NCI-H345 treated with DMSO at 0.1 percent for 48 hours (cell line): ENCODE data around the gene CELF4.
A peak's percentile ranks its signal among the peaks of the same experiment; 100 is the strongest.
"Not testable (repeated sequence)": the region's sequence is repeated elsewhere in the genome, so short reads cannot be mapped to it uniquely, and the experiment has no call there.

Source experiments
- DNase-seq: peaks from one replicate; lab custom pipeline; 2025; ENCODE audit not compliant: unreplicated experiment; lab: John Stamatoyannopoulos, UW

Gene CELF4

GRCh38 chr18:37473195-37473840, 92.3 kb downstream of the CELF4 start:
- no peak for DNase-seq

- peak; percentile 18 for DNase-seq
Observed at GRCh38 chr18:37471637-37472036, 94.0 kb downstream of the CELF4 start.

- no peak for DNase-seq
Observed at GRCh38 chr18:37470986-37471385, 94.6 kb downstream of the CELF4 start.

- DNase-seq: no peak
Observed at GRCh38 chr18:37467002-37467662, 98.5 kb downstream of the CELF4 start.

- DNase-seq: no peak
Observed at GRCh38 chr18:37465958-37466357, 99.6 kb downstream of the CELF4 start.

GRCh38 chr18:37464257-37464656, 101.3 kb downstream of the CELF4 start:
- DNase-seq: no peak

- not testable (repeated sequence) for DNase-seq
Observed at GRCh38 chr18:37461329-37461728, 104.3 kb downstream of the CELF4 start.

GRCh38 chr18:37460604-37461003, 105.0 kb downstream of the CELF4 start:
- no peak for DNase-seq

GRCh38 chr18:37458697-37459096, 106.9 kb downstream of the CELF4 start:
- no peak for DNase-seq

GRCh38 chr18:37457753-37458152, 107.8 kb downstream of the CELF4 start:
- no peak for DNase-seq

- no peak for DNase-seq
Observed at GRCh38 chr18:37457341-37457740, 108.3 kb downstream of the CELF4 start.

- DNase-seq: no peak
Observed at GRCh38 chr18:37456873-37457272, 108.7 kb downstream of the CELF4 start.

GRCh38 chr18:37456395-37456794, 109.2 kb downstream of the CELF4 start:
- no peak for DNase-seq

- no peak for DNase-seq
Observed at GRCh38 chr18:37453752-37454151, 111.8 kb downstream of the CELF4 start.

- no peak for DNase-seq
Observed at GRCh38 chr18:37452682-37453385, 112.8 kb downstream of the CELF4 start.

GRCh38 chr18:37452015-37452414, 113.6 kb downstream of the CELF4 start:
- DNase-seq: no peak

- no peak for DNase-seq
Observed at GRCh38 chr18:37451239-37451825, 114.3 kb downstream of the CELF4 start.

GRCh38 chr18:37450434-37451132, 115.0 kb downstream of the CELF4 start:
- DNase-seq: no peak

GRCh38 chr18:37449618-37450017, 116.0 kb downstream of the CELF4 start:
- DNase-seq: no peak

GRCh38 chr18:37448946-37449345, 116.7 kb downstream of the CELF4 start:
- no peak for DNase-seq
